Measurements from ENCODE around the gene ARHGAP6. TPM values are rescaled to one million over a fixed set of nuclear protein-coding genes. Genes with fewer than 3 reads are reported as not detected.

Gene ARHGAP6
- total and polyA plus RNA-seq, 2 of the 13 experiments (the other 11 are each of a cell fraction or from before 2014, with no cell fraction given): 0.11 TPM; not detected in 1

DNA sequence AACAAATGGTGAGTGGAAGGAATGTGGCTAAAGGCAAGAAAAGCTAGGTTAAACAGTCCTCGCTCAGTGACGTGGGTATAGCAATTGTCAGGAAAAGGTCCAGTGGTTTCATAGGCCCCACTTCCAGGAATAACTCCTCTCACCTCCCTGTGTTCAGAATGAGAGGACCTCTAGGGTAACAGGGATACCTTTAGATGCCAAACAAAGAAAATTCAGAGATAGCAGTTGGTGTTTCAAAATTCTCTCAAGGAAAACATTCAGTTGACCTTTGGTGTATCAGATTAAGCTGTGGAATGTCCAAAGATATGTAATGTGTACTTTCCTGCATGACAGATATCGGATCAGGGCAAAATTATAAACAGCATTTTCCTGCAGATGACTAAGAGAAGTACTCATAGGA, 155.9 kb downstream of the ARHGAP6 start (continued):
- no peak for TF ChIP-seq NFIC (IDR thresholded peaks at IDR 0.05; ENCODE audit: low read length)
- no peak for TF ChIP-seq EED (CRISPR knock-in tag; IDR thresholded peaks at IDR 0.05)
- TF ChIP-seq CBX1 (IDR thresholded peaks at IDR 0.05; ENCODE audit: low read depth): no peak
- TF ChIP-seq ERF (CRISPR knock-in tag; IDR thresholded peaks at IDR 0.05): no peak
- TF ChIP-seq NR2F6 (IDR thresholded peaks at IDR 0.05): no peak
- TF ChIP-seq NR2F6 (CRISPR knock-in tag; IDR thresholded peaks at IDR 0.05): no peak
- TF ChIP-seq, protein P1, sequence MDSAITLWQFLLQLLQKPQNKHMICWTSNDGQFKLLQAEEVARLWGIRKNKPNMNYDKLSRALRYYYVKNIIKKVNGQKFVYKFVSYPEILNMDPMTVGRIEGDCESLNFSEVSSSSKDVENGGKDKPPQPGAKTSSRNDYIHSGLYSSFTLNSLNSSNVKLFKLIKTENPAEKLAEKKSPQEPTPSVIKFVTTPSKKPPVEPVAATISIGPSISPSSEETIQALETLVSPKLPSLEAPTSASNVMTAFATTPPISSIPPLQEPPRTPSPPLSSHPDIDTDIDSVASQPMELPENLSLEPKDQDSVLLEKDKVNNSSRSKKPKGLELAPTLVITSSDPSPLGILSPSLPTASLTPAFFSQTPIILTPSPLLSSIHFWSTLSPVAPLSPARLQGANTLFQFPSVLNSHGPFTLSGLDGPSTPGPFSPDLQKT (CRISPR knock-in tag; IDR thresholded peaks at IDR 0.05; ENCODE audit: borderline replicate concordance): no peak

DNA sequence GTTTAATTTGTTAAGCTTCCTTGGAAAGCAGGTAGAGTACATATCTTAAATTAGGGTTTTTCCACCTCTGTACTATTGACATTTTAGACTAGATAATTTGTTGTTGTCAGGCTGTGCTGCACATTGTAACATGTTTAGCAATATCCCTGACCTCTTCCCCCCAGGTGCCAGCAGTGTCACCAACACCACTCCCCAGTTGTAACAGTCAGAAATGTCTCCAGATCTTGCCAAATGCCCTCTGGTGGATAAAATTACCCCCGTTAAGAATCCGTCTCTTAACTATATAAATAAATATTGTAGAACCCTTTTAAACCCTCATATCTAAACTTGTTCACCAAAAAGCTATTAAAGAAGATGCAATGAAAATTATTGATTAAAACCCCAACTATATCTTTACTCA, 161.5 kb downstream of the ARHGAP6 start:
- no TSS peak for BruUV-seq (replicated peaks)
- H3K4me3 ChIP-seq (replicated peaks in 1 of 3; ENCODE audit: insufficient read depth in 1 of 3, low read depth in 2 of 3, low read length in 3 of 3): no peak overlapping the region
- ATAC-seq (no peak), FAIRE-seq (no peak), DNase-seq (ENCODE audit: low spot score) (no peak)
- H3K9me3 ChIP-seq (ENCODE audit: low read length): no peaks in the 10 kb centered on the region
- H3K4me1 ChIP-seq (ENCODE audit: insufficient read depth, low read length): no peaks in the 10 kb centered on the region
- H3K36me3 ChIP-seq (replicated peaks in 1 of 2; ENCODE audit: control insufficient read depth in 1 of 2, insufficient read depth in 2 of 2, low read length in 2 of 2): no peaks in the 10 kb centered on the region
- CTCF ChIA-PET (ENCODE audit: low intra/inter-chr PET ratio, low total read pairs): no interaction called here
- in situ Hi-C loops (cut with HindIII; ENCODE audit: extremely low pct_ligation_motif_present, low pct_unique_long_range_greater_than_20kb) (no loop called here), intact Hi-C loops (cut with micrococcal nuclease; ENCODE audit: unreplicated experiment) (no loop called here)
- 5% methylated on average over 2 of the region's 2 CpGs for WGBS (ENCODE audit: low lambda C conversion rate)
- no peaks in the 10 kb centered on the region for H4K20me1 ChIP-seq (ENCODE audit: insufficient read depth, low read length)
- no peak for TF ChIP-seq AHR (CRISPR knock-in tag; IDR thresholded peaks at IDR 0.05)
- no peak for TF ChIP-seq TGIF2 (CRISPR knock-in tag; IDR thresholded peaks at IDR 0.05)
- no peak for TF ChIP-seq ZMYM3 (CRISPR knock-in tag; IDR thresholded peaks at IDR 0.05)
- no peak for TF ChIP-seq PHF5A (CRISPR knock-in tag; IDR thresholded peaks at IDR 0.05; ENCODE audit: low read depth, unreplicated experiment)
- no peak for TF ChIP-seq RELA (CRISPR knock-in tag; IDR thresholded peaks at IDR 0.05)
- TF ChIP-seq FOXO1 (CRISPR knock-in tag; IDR thresholded peaks at IDR 0.05): no peak
- no peak overlapping the region for H3K4me2 ChIP-seq (ENCODE audit: low read depth, low read length)
- H3K27me3 ChIP-seq (ENCODE audit: control insufficient read depth in 1 of 2, insufficient read depth in 2 of 2, low read length in 2 of 2): no peaks in the 10 kb centered on the region
- H3K79me2 ChIP-seq (ENCODE audit: insufficient read depth, low read length): no peaks in the 10 kb centered on the region
- H3K9ac ChIP-seq (ENCODE audit: insufficient read depth, low read depth, low read length): no peak overlapping the region
- no peak overlapping the region for H3K27ac ChIP-seq (ENCODE audit: extremely low read length, insufficient read depth, low read length)
- POLR2A ChIA-PET: no interaction called here
- H2AFZ ChIP-seq (ENCODE audit: low read length): no peak overlapping the region

All from HepG2 (cell line).